Measurements from ENCODE around the gene LUC7L.
"Not testable (repeated sequence)": the region's sequence is repeated elsewhere in the genome, so short reads cannot be mapped to it uniquely, and the experiment has no call there.

LUC7L gene, protein sequence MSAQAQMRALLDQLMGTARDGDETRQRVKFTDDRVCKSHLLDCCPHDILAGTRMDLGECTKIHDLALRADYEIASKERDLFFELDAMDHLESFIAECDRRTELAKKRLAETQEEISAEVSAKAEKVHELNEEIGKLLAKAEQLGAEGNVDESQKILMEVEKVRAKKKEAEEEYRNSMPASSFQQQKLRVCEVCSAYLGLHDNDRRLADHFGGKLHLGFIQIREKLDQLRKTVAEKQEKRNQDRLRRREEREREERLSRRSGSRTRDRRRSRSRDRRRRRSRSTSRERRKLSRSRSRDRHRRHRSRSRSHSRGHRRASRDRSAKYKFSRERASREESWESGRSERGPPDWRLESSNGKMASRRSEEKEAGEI
- 71.2 to 110 reads per million in 2 experiments for total RNA-seq

DNA sequence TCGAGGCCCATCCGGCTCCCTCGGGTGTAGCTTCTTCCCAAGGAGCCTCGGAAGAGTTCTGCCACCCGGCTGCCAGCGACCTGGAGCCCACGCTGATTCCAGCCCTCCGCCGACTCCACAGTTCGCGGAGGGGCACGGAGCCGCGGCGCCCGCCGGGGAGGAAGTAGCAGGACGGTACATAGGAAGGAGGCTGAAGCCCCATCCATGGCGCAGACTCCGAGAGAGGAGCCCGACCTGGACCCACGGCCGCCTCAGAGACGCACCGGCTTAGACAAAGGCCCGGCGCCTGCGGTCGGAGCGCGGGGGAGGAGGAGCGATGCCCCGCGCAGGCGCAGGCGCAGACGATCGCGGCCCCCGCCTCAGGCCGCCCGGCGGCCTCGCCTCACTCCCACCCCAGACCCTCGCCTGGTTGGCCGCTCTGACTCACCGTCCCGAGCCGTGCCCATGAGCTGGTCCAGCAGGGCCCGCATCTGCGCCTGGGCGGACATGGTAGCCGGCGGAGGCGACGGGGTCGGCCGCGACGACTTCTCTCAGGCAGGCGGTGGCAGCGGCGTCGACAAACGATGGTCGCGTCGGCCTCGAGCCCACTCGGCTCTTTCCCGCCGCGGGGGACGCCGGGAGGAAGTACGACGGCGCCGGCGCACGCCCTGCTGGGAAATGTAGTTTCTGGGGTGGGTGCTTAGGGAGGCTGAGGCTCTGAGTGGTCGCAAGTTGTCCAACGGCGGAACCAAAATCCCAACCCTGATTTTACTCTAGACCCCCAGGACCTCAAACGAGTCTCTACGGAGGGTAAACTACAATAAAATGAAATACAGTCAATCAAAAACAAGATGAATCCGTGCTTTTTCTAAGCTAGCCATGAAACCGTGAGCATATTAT is at the start of gene LUC7L:
Gene LUC7L, minus strand, starts transcription at position 598 of the 879 bp plus-strand sequence. Its CDS starts 110 bp downstream, at position 488.
- peak; percentile 77 for DNase-seq (ENCODE audit: low read depth)

DNA sequence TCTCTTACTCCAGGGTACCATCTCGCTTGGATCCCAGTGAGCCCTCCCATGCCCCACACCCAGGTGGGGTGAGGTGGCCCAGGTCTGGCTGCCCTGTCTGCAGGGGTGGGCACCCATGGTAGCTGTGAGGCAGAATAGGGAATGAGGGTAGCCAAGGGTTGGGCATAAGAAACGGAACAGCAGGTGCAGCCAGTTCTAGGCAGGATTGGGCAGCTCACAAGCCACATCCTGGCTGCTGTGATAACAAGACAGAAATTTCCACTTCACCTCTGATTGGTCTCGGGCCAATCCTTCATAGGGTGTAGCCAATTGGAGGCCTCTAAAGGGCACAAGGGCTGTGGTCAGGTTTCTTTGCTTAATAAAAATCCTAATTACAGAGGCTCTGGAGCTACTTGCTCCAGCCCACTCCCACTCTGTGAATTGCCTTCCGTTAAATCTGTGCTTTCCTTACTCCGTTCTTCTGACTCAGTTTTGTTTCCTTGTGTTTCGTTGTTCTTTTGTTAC is 49.7 kb upstream of the LUC7L start:
- peak; percentile 12 for DNase-seq (ENCODE audit: low read depth)

DNA sequence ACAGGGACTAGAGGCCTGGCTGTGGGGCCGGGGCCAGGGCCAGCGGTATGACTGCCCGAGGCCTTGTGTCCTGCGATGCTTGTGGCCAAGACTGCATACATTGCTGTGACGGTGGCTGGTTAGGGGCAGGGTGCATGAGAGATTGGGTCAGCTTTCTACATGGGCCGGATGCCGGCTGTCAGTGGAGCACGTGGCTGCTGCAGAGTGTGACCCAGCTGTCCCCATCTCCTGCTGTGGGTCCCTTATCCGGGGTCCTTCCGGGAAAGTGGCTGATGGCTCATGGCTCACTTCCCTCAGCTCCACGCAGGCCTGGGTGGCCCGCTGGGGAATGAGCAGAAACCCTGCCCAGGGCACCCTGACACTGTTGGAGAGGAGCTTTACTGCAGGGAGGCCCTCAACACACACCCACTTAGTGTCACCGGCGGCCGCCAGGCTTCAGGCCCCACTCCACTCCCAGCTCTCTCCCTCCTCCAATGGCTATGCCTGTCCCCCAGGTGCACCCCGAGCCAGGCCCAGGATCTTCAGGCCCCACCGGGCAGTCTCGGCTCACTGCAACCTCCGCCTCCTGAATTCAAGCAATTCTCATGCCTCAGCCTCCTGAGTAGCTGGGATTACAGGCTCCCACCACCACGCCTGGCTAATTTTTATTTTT is 47.3 kb upstream of the LUC7L start:
- no peak for DNase-seq (ENCODE audit: low read depth)

DNA sequence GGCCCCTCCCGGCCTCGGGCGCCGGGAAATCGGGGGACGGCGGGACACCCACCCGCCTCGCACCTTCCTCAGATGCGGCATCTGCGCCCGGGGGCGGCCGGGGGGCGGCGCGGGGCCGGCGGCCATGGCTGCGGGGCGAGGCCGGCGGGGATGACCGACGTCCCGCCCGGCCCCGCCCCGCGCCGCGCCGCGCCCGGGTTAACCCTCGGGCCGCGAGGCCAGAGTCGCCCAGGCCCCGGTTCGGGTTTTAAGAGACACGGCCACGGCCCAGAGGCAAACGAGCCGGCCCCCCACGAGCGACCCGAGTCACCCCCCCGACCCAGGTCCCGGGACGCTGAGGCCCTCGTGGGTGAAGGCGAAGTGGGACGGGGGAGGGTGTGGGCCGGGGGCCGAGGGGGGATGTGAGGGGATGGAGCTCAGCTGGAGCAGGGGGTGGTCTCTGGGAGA is 46.6 kb upstream of the LUC7L start, which contains the start of gene RGS11:
Gene RGS11, minus strand, starts transcription at position 159 of the 447 bp plus-strand sequence. Its CDS starts 33 bp downstream, at position 126.
- DNase-seq (ENCODE audit: low read depth) = no peak

DNA sequence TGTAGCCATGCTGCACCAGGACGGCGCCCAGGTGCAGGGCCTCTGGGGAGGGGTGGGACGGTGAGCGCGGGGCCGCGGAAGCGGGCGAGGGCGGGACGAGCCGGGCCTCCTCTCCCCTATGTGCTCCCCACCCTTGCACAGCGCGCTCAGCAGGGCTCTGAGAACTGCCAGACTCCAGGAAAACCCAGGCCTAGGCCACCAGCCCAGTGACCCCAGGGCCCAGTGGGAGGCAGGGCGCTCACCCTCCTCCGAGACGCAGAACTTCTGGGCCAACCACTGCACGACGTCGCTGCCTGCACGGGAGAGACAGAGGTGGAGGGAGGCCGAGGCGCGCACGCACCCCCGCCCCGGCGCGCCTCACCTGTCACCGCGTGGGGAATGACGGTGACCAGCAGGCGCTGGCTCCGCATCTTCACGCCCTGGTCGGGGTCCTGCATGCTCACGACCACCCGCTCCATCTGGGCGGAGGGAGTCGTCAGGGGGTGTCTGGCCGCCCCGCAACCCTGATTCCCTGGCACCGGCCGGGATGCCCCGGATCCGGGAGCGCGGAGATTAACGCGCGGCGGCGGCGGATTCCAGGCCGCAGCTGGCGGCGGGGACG is 45.9 kb upstream of the LUC7L start:
- DNase-seq (ENCODE audit: low read depth) = no peak

DNA sequence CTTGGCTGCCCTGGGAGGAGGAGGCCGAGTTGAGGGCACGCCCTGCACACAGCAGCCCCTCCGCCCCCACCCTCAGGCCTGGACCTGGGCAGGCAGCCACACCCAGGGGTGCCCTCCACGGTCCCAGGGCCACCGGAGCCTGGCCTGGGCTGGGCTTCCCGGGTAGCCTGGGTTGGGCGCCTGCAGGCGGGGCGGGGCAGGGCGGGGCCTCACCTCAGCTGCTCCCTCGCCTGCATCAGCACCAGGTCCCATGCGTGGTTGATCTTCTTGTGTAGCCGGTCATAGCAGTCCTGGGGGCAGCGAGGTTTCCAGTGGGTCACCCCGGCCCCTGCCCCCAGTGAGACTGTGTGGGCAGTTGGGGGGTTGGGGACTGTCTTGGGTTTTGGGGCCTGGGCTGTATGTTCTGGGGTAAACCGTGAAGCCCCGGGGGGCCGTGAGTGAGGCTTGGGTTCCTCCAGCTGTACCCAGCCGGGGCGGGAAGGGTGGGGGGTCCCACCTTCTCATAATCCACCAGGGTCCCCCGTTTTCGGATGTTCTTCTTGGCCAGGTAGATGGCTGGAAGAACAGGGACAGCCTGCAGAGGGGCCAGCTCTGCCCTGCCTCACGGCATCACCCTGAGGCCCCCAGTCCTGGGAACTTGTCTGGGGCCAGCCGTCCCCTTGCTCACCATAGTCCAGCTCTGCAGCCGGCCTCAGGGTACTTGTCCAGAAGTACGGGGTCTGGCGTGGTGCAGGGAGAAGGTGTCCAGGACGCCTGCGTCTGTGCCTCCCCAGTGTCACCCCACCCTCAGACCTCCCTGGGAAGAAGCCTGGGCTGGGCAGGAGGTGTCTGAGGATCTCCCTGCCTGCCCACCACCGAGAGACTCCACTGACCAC is 44.5 kb upstream of the LUC7L start:
- no peak for DNase-seq (ENCODE audit: low read depth)

DNA sequence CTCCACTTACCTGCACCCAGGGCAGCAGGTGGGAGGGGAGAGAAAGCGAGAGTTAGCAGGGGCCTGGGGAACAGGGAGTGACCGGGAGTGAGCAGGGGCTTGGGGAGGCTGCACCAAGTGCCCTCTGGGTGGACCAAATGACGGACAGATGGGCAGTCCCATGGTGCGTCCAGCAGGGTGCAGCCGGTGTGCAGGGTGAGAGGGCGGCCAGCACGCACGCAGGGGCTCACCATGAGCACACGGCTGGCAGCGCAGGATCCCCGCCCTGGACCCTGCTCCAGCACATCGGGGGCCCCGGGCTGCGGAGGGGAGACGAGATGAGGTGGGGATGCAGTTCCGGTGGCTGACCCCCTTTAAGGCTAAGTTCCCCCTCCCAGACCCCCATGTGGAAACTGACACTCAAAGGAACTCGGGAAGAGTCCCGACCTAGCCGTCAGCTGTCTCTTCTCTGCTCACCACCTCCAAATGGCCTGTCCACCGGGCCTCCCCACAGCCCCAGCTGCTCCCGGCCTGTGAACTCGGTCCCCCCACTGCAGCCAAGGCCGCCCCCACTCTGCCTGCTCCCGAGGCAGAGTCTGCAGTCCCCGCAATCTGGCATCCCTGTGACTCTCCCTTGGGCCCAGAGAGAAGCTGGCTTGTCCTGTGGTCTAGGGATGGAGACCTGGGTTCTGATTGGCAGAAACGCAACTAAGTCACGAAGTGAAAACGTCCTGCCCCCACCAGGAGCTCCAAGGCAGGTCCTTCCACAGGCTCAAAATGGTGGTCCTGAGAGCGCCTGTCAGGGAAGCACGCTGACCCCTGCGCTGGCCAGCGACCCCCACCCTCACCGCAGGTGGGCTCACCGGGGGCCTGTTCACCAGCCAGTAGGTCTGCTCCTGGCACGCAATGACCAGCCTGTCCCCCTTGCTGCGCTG is 43.6 kb upstream of the LUC7L start:
- DNase-seq (ENCODE audit: low read depth) = no peak

DNA sequence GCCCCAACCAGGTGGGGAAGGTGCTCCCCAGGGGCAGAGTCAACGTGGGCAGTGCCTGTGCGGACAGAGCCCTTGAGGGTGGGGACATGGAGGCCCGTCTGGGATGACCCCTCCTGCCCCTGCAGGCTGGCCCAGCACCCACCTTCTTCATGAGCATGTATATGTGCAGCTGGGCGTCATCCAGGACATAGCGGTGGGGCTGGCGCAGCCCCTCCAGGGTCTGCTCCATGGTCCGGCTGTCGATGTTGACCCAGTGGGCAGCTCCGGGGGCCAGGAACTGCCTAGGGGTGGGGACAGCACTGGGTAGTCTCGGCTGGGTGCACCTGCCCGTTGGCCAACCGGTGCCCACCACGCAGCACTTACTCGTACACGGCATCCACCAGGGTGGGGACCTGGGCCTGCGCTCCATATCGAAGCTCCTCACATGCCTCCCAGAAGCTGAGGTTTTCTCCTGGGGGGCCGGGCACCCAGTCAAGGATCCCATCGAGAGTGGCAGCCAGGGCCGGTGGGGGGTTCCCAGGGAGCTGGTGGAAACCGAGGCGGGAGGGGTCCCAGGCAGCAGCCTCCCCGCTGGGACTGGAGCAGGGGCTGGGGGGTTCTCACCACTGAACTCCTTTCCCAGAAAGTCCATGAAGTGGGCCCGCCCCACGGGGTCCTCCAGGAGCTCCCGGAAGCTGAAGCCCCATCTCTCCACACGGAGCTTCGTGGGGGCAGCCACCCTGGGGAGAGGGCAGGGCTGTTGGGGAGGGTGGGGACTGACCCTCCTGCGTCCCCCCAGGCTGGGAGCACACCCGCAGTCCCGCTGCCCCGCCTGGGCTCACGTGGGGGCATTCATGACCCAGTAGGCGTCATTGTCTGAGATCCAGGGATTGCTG is 41.4 kb upstream of the LUC7L start:
- no peak for DNase-seq (ENCODE audit: low read depth)

DNA sequence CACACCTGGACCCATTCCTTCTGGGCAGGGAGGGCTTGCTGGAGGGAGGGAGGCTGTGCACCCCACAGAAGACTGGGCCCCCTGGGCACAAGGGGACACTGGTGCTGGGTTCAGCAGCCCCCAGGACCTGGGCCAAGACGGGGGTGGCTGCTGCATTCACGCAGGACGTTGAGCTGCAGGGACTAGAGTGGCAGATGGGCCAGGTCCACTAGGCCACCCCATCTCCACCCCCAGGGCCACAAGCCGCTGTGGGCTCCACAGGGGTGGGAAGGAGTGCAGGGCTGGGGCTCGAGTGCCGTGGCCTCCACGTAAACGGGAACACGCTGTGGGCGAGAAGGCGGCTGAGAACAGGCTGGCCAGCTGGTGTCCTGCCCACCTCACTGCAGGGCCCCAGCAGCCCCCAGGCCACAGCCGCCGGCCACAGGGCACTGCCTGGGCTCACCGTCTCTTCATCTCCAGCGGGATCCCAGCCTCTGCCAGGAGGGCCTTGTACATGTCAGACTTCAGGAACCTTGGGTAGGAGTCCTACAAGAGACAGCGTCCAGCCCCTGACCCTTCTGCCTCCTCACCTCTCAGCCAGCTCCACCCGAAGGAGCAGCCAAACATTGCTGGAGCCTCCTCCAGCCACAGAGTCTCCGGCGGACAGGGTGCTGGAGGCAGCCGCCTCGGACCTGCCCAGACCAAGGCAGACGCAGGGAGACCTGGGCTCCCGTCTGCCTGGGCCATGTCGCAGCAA is 40.0 kb upstream of the LUC7L start:
- no peak for DNase-seq (ENCODE audit: low read depth)

DNA sequence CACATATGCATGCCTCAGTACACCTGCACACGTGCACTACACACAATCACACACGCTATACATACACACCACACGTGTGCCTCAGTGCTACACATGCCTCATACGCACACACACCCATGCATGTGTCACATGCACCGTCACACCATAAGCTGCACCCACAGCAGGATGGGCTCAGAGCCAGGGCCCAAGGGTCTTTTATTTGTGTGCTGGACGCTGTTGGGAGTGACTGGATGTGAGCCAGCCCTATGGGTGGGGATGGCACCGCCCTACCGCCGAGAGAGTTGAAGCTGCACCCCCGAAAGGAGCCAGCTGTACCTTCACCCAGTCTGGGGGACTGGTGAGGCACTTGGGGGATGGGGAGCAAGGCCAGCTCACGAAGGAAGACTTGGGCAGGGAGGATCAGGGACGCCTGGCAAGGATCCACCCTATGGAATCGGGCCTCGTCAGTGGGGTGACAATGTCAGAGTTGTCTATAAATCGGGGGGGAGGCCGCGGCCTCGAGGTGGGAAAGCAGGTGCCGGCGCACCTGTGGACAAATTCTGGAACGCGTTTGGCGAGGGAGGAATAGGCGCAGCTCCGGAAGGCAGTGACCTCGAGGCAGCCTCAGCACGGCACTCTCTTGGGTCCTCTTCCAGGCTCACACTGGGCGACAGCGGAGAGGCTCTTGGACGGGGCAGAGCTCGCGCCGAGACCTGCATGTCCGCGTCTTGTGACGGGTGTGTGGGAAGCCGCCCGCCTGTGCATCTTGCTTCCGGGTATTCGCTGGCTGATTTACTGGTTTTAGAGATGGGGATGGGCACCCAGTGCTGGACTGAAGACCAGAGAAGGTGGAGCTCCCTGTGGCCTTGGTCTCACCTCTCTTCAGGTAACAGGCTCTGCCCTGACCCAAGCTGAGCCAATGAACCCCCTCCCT is 39.1 kb upstream of the LUC7L start:
- no peak for DNase-seq (ENCODE audit: low read depth)

DNA sequence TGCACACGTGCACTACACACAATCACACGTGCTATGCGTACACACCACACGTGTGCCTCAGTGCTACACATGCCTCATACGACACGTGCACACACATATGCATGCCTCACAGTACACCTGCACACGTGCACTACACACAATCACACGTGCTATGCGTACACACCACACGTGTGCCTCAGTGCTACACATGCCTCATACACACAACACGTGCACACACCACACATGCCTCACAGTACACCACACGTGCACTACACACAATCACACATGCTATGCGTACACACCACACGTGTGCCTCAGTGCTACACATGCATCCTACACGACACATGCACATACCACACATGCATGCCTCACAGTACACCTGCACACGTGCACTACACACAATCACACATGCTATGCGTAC is 38.3 kb upstream of the LUC7L start:
- DNase-seq (ENCODE audit: low read depth) = not testable (repeated sequence)

DNA sequence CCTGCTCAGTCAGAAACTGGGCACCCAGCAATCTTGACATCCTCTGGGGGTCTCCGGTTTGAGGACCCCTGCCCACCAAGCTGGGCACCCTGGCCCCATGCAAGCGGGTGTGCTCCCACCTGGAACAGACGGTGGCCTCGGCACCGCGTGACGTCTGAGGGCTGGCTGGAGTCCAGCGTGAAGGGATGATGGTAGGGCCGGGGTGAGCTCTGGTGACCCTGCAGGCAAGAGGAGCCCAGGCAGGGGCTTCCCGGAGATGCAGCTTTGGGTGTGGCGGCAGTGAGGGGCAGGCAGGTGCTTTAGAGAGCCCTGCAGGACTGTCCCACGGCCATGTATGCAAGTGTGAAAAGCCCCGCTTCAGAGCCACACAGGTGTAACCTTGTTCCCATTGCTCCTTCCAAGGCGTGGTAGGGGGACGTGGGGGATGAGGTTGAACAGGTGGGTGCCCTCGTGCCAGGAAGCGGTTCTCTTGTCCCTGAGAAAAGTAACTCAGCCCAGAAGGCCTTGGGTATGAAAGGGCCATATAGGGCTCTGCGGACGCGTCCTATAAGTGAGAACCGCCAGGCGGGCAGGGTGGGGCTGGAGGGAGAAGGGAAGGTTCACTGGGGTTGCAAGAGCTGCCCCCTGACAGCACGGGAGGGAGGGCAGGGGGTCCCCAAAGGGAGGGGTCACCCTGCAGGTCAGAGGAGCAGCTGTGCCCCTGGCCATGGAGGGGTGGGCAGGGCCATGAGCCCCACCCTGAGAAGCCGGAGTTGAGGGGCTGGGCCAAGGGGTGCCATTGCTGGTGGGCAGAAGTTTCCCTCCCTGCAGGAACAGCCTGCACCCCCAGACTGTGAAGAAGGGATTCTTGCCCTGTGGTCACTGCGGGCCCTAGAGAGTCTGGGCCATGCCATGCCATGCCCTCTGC is 37.3 kb upstream of the LUC7L start:
- no peak for DNase-seq (ENCODE audit: low read depth)

DNA sequence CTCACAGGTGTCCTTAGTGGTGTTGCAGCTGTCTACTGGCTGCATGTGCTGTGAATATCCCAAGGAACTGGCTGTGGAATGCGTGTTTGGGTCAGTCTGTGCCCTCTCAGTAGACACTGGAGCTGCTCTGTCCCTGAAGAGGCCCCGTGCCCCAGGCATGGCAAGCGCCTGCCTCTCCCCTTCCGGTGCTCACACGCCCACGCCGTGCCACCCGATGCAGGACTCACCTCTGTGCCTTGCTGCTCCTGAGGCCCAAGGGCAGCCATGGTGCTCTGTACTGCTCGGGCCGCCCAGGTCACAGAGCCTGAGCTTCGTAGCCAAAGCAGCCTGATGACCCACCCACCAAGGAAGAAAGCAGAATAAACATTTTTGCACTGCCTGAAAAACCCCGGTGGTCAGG is 36.5 kb upstream of the LUC7L start:
- no peak for DNase-seq (ENCODE audit: low read depth)

DNA sequence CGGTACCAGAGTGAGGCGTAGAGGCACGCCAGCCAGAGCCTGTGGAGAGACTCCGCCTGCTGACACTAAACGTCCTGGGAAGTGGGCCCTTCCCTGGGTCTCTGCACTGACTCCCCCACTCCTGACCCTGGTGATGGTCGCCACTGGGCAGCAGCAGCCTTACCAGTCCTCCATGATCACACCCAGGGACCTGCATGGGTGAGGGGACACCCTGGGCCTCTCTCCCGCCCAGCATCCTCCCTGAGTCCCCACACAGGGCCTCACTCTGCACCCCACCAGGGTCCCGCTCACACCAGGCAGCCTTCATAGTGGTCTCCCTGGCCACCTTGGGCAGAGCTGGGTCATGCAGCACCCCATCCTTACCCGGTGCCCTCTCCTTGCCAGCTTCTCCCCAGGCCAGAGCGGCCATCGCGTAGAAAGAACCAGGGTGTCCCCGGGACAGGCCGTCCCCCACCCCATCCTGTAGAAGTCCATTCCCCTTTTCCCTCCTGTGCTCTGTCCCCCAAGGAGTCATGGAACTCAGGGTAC is 35.8 kb upstream of the LUC7L start:
- no peak for DNase-seq (ENCODE audit: low read depth)

DNA sequence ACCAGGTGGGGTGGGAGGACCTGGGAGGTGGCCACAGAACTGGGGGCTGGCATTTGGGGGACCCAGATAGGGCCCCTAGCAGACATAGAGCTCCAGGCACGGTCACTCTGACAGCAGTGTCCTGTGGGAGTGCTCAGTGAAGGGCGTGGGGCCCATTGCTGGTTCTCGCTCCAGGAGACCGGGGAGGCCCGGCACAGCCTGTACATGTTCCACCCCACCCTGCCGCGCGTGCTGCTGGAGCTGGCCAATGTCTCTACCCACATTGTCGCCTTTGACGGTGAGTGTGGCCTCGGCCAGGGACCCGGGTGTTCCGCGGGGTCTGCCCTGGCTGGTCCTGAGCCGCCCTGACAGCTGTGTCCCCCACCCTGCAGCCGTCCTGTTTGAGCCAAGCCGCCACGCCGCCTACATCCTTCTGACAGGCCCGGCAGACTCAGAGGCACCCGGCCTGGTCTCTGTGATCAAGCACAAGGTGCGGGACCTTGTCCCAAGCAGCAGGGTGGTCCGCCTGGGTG is 35.2 kb upstream of the LUC7L start:
- no peak for DNase-seq (ENCODE audit: low read depth)

Data from T follicular helper cell (primary cell).